IMR-90 (cell line): ENCODE data around the gene AP2B1. TPM values are rescaled to one million over a fixed set of nuclear protein-coding genes. Genes with fewer than 3 reads are reported as not detected.

Experiments used
- ATAC-seq: fragments of 200-7000 bp; cut with Tn5 transposase; 2 replicates; pipeline ENCODE4 v1.9.1; 2020; ENCODE audit warnings: low read depth, mild to moderate bottlenecking, moderate library complexity
- BruUV-seq: library from RNA; stranded (reverse); fragments of 400-500 nt; replicated peaks from 2 replicates; lab custom pipeline; 2021; lab: Mats Ljungman, UMichigan
- CTCF ChIA-PET: fragments of 300-600 bp; formaldehyde crosslinking; extraction: SDS; loops from one replicate; lab custom pipeline; 2021; ENCODE audit warnings: antibody characterized with exemption; lab: Yijun Ruan, JAX
- POLR2A ChIA-PET: fragments of 300-600 bp; sonication (Branson Sonifier 250); formaldehyde crosslinking; loops from one replicate; lab custom pipeline; 2022; ENCODE audit warnings: antibody characterized with exemption; ENCODE audit not compliant: unreplicated experiment; lab: Charles Lee
- DNase-seq: peaks from one replicate; pipeline ENCODE4 v3.0.0; 2013
- H2AFZ ChIP-seq: replicated peaks from 2 replicates; pipeline ENCODE3; 2013; ENCODE audit warnings: low read length, mild to moderate bottlenecking; ENCODE audit not compliant: poor library complexity
- H2AK5ac ChIP-seq: 2 replicates; pipeline ENCODE4 v1.6.1; 2013; ENCODE audit warnings: low read depth, low read length, inconsistent platforms
- H2AK9ac ChIP-seq: replicated peaks from 2 replicates; pipeline ENCODE3; 2013; ENCODE audit warnings: mild to moderate bottlenecking, low read depth, low read length, moderate library complexity; ENCODE audit not compliant: poor library complexity
- H2BK120ac ChIP-seq: 2 replicates; pipeline ENCODE4 v1.6.1; 2013; ENCODE audit warnings: low read depth, low read length, inconsistent platforms
- H2BK15ac ChIP-seq: 3 replicates; pipeline ENCODE4 v1.6.1; 2013; ENCODE audit warnings: low read depth, low read length, inconsistent platforms
- H2BK20ac ChIP-seq: 2 replicates; pipeline ENCODE4 v1.6.1; 2013; ENCODE audit warnings: low read depth, mild to moderate bottlenecking, inconsistent platforms, low read length, moderate library complexity
- H2BK5ac ChIP-seq: 2 replicates; pipeline ENCODE4 v1.6.1; 2013; ENCODE audit warnings: mild to moderate bottlenecking, low read depth, low read length, inconsistent platforms; ENCODE audit not compliant: poor library complexity, severe bottlenecking
- H3K14ac ChIP-seq: replicated peaks from 2 replicates; pipeline ENCODE4 v1.6.1; 2013; ENCODE audit warnings: low read depth, low read length, inconsistent platforms
- H3K18ac ChIP-seq: 2 replicates; pipeline ENCODE4 v1.6.1; 2013; ENCODE audit warnings: low read depth, low read length, control low read depth
- H3K23ac ChIP-seq: 2 replicates; pipeline ENCODE4 v1.6.1; 2013; ENCODE audit warnings: low read depth, low read length, inconsistent platforms
- H3K27ac ChIP-seq: 2 replicates; pipeline ENCODE4 v1.5.1; 2013; ENCODE audit warnings: mild to moderate bottlenecking, control low read depth, low read length; ENCODE audit not compliant: insufficient read depth
- H3K27me3 ChIP-seq: 2 replicates; pipeline ENCODE4 v1.6.1; 2013; ENCODE audit warnings: low read length; ENCODE audit not compliant: control insufficient read depth, insufficient read depth
- H3K36me3 ChIP-seq: 2 replicates; pipeline ENCODE4 v1.6.1; 2013; ENCODE audit warnings: low read length, mixed read lengths; ENCODE audit not compliant: control insufficient read depth, insufficient read depth
- H3K4ac ChIP-seq: 2 replicates; pipeline ENCODE4 v1.6.1; 2013; ENCODE audit warnings: low read depth, low read length, inconsistent platforms
- H3K4me1 ChIP-seq: 2 replicates; pipeline ENCODE4 v1.6.1; 2013; ENCODE audit warnings: low read length, mixed read lengths; ENCODE audit not compliant: control insufficient read depth, insufficient read depth
- H3K4me2 ChIP-seq: 2 replicates; pipeline ENCODE4 v1.6.1; 2013; ENCODE audit warnings: low read depth, mild to moderate bottlenecking, control low read depth, low read length, moderate library complexity
- H3K4me3 ChIP-seq: 2 replicates; pipeline ENCODE4 v1.5.1; 2013; ENCODE audit warnings: low read depth, mild to moderate bottlenecking, control low read depth, low read length, moderate library complexity; ENCODE audit not compliant: insufficient read depth
- H3K56ac ChIP-seq: 2 replicates; pipeline ENCODE4 v1.6.1; 2013; ENCODE audit warnings: low read length, inconsistent platforms; ENCODE audit not compliant: insufficient read depth; ENCODE audit errors: extremely low read depth
- H3K79me1 ChIP-seq, 2 experiments: 2 replicates each; pipeline ENCODE4 v1.6.1; 2013; ENCODE audit warnings: low read length in 2 of 2, inconsistent platforms in 1 of 2, low read depth in 1 of 2
- H3K9ac ChIP-seq: 2 replicates; pipeline ENCODE4 v1.6.1; 2013; ENCODE audit warnings: low read depth, low read length, control low read depth
- H3K9me1 ChIP-seq: 2 replicates; pipeline ENCODE4 v1.6.1; 2013; ENCODE audit warnings: low read length, inconsistent platforms; ENCODE audit not compliant: insufficient read depth
- H3K9me3 ChIP-seq: 2 replicates; pipeline ENCODE4 v1.6.1; 2013; ENCODE audit warnings: low read length; ENCODE audit not compliant: control insufficient read depth, insufficient read depth
- H4K20me1 ChIP-seq: 2 replicates; pipeline ENCODE4 v1.6.1; 2013; ENCODE audit warnings: low read length, inconsistent platforms; ENCODE audit not compliant: insufficient read depth
- H4K5ac ChIP-seq: 2 replicates; pipeline ENCODE4 v1.6.1; 2013; ENCODE audit warnings: mild to moderate bottlenecking, low read depth, low read length, control low read depth
- H4K8ac ChIP-seq, 2 experiments: 2 replicates each; pipeline ENCODE4 v1.6.1; 2013; ENCODE audit warnings: low read depth in 2 of 2, low read length in 2 of 2, control low read depth in 1 of 2, inconsistent platforms in 1 of 2
- H4K91ac ChIP-seq: 2 replicates; pipeline ENCODE4 v1.6.1; 2013; ENCODE audit warnings: low read depth, low read length, inconsistent platforms; ENCODE audit not compliant: insufficient read depth
- BHLHE40 ChIP-seq: fragments of 150-350 bp; IDR thresholded peaks from 2 replicates; pipeline ENCODE4 v1.6.1; 2016; ENCODE audit warnings: mild to moderate bottlenecking, low read depth, low read length
- CEBPB ChIP-seq: IDR thresholded peaks from 2 replicates; pipeline ENCODE4 v1.6.1; 2012; ENCODE audit warnings: low read depth, low read length, improper control_type of control experiment
- CHD1 ChIP-seq: IDR thresholded peaks from 2 replicates; pipeline ENCODE4 v1.6.1; 2012; ENCODE audit warnings: low read depth, low read length, improper control_type of control experiment
- CTCF ChIP-seq: conservative IDR thresholded peaks from 2 replicates; pipeline ENCODE4 v1.5.1; 2012; ENCODE audit warnings: mild to moderate bottlenecking, low read depth, low read length, improper control_type of control experiment
- ELK1 ChIP-seq: fragments of 150-350 bp; IDR thresholded peaks from 2 replicates; pipeline ENCODE4 v1.6.1; 2016; ENCODE audit warnings: low read depth, mild to moderate bottlenecking, low read length, moderate library complexity, borderline replicate concordance
- FOS ChIP-seq: fragments of 150-350 bp; IDR thresholded peaks from 2 replicates; pipeline ENCODE4 v1.6.1; 2016; ENCODE audit warnings: low read depth, low read length
- MAFK ChIP-seq: IDR thresholded peaks from 2 replicates; pipeline ENCODE4 v1.6.1; 2012; ENCODE audit warnings: low read depth, low read length, improper control_type of control experiment
- MAZ ChIP-seq: IDR thresholded peaks from 2 replicates; pipeline ENCODE4 v1.6.1; 2012; ENCODE audit warnings: low read depth, mild to moderate bottlenecking, low read length, improper control_type of control experiment, moderate library complexity, borderline replicate concordance
- MXI1 ChIP-seq: IDR thresholded peaks from 2 replicates; pipeline ENCODE4 v1.6.1; 2012; ENCODE audit warnings: low read depth, mild to moderate bottlenecking, low read length, moderate library complexity, borderline replicate concordance
- NFE2L2 ChIP-seq: fragments of 150-350 bp; IDR thresholded peaks from 2 replicates; pipeline ENCODE4 v1.6.1; 2016; ENCODE audit warnings: low read depth, mild to moderate bottlenecking, low read length
- POLR2A ChIP-seq: IDR thresholded peaks from 2 replicates; pipeline ENCODE4 v1.6.1; 2012; ENCODE audit warnings: mild to moderate bottlenecking, low read depth, low read length
- RAD21 ChIP-seq: IDR thresholded peaks from 2 replicates; pipeline ENCODE4 v1.6.1; 2012; ENCODE audit warnings: low read length, improper control_type of control experiment
- RCOR1 ChIP-seq: IDR thresholded peaks from 2 replicates; pipeline ENCODE4 v1.6.1; 2012; ENCODE audit warnings: mild to moderate bottlenecking, low read length, improper control_type of control experiment; ENCODE audit not compliant: insufficient replicate concordance
- RFX5 ChIP-seq: IDR thresholded peaks from 2 replicates; pipeline ENCODE4 v1.8.0; 2012; ENCODE audit warnings: low read depth, mild to moderate bottlenecking, low read length, moderate library complexity
- SMC3 ChIP-seq: fragments of 150-350 bp; IDR thresholded peaks from 2 replicates; pipeline ENCODE4 v1.6.1; 2016; ENCODE audit warnings: low read depth, mild to moderate bottlenecking, antibody characterized with exemption, low read length, moderate library complexity
- USF2 ChIP-seq: fragments of 150-350 bp; IDR thresholded peaks from 2 replicates; pipeline ENCODE4 v1.6.1; 2017; ENCODE audit warnings: mild to moderate bottlenecking, antibody characterized with exemption, low read length, low read depth
- WGBS, 2 experiments: methylation state at CpG; one replicate each; pipeline versions ENCODE4 v1.1.5 to v1.1.7; 2013; ENCODE audit warnings: missing lambda C conversion rate in 2 of 2; ENCODE audit not compliant: insufficient read length in 1 of 2; ENCODE audit errors: extremely low coverage in 2 of 2; 5-methylcytosine and 5-hydroxymethylcytosine counted together
- dilution Hi-C: fragments of 300-500 bp; cut with HindIII; formaldehyde crosslinking; loops from one replicate; pipeline ENCODE4 v1.14.3; 2018; ENCODE audit warnings: low sequenced_read_pairs; ENCODE audit not compliant: unreplicated experiment
- in situ Hi-C: fragments of 300-500 bp; cut with MboI; formaldehyde crosslinking; loops from 3 replicates; pipeline ENCODE4 v1.14.3; 2019; ENCODE audit warnings: low sequenced_read_pairs, inconsistent platforms, mixed read lengths
- intact Hi-C: fragments of 100-400 bp; cut with micrococcal nuclease; formaldehyde crosslinking; loops from 2 replicates; pipeline ENCODE4 v1.10.0; 2022
- polyA plus RNA-seq, 3 experiments: library from polyadenylated mRNA; depleted of rRNA; stranded (reverse); fragments of >200 nt; gene quantifications; 2 replicates each; pipeline ENCODE4 v1.2.3, GENCODE V29; 2012; ENCODE audit warnings: low replicate concordance in 1 of 3
- total RNA-seq: library from RNA; depleted of rRNA; stranded (reverse); fragments of >200 nt; gene quantifications from 2 replicates; pipeline ENCODE4 v1.2.3, GENCODE V29; 2012

AP2B1 gene
- total and polyA plus RNA-seq, 2 of the 4 experiments (the other 2 are of a cell fraction): 102 to 125 TPM

GRCh38 chr17:35723735-35724134, 136.6 kb downstream of the AP2B1 start:
- CTCF ChIA-PET: no interaction called here
- POLR2A ChIA-PET: no interaction called here

More at GRCh38 chr17:35723735-35724134, 136.6 kb downstream of the AP2B1 start:
- no peak overlapping the region for H3K23ac ChIP-seq
- H3K56ac ChIP-seq: no peak overlapping the region
- dilution Hi-C loops: no loop called here
- no peak overlapping the region for H2BK120ac ChIP-seq
- WGBS, 2 experiments: 100% methylated on average over 1 of the region's 2 CpGs; no CpG with 5 or more reads in 1 of the 2 experiments
- ATAC-seq (no peak), DNase-seq (no peak)
- no peak overlapping the region for H4K5ac ChIP-seq
- no peak overlapping the region for H3K14ac ChIP-seq
- H2BK20ac ChIP-seq: no peak overlapping the region
- no peak overlapping the region for H4K8ac ChIP-seq
- H2AK5ac ChIP-seq: no peak overlapping the region
- peaks cover 15% of the 10 kb centered on the region for H3K4me1 ChIP-seq
- no peak overlapping the region for H3K4me2 ChIP-seq
- in situ Hi-C loops: no loop called here
- H2BK15ac ChIP-seq: no peak overlapping the region
- no peak overlapping the region for H2AFZ ChIP-seq
- no peak overlapping the region for H2BK5ac ChIP-seq
- no peaks in the 10 kb centered on the region for H3K9me3 ChIP-seq
- H3K27ac ChIP-seq: no peak overlapping the region
- no peaks in the 10 kb centered on the region for H3K27me3 ChIP-seq
- intact Hi-C loops: no loop called here
- no TSS peak for BruUV-seq
- H4K91ac ChIP-seq: no peak overlapping the region
- no peak overlapping the region for H3K4me3 ChIP-seq
- peaks cover 13% of the 10 kb centered on the region; the same call in 1 of the 2 replicates for H4K20me1 ChIP-seq
- no peak overlapping the region for H3K4ac ChIP-seq
- H3K79me1 ChIP-seq: peaks cover 6 to 31% of the 10 kb centered on the region in 2 experiments; a peak in 3 of 4 replicates
- H3K18ac ChIP-seq: no peak overlapping the region
- no peak overlapping the region for H2AK9ac ChIP-seq
- no peak overlapping the region for H3K9ac ChIP-seq
- peaks cover 23% of the 10 kb centered on the region for H3K36me3 ChIP-seq
- TF ChIP-seq RCOR1 (no peak), RAD21 (no peak), CTCF (no peak), MXI1 (no peak), CHD1 (no peak), MAZ (no peak), POLR2A (no peak), RFX5 (no peak), USF2 (no peak), SMC3 (no peak), CEBPB (no peak), FOS (no peak), MAFK (no peak), NFE2L2 (no peak), BHLHE40 (no peak), ELK1 (no peak)
- peaks cover 14% of the 10 kb centered on the region for H3K9me1 ChIP-seq
